Liver (tissue), 9 donors: ENCODE measurements around the gene NAE1. TPM values are rescaled to one million over a fixed set of nuclear protein-coding genes. Genes with fewer than 3 reads are reported as not detected.

Experiments
- DNase-seq: peaks from one replicate; pipeline ENCODE4 v3.0.0-alpha.2; 2017; ENCODE audit warnings: low spot score
- H3K27ac ChIP-seq, 2 donors: one replicate each; pipeline ENCODE4 v1.7.0; 2013; ENCODE audit warnings: inconsistent platforms in 2 of 2, low read length in 2 of 2, control low read depth in 1 of 2, low read depth in 1 of 2, mild to moderate bottlenecking in 1 of 2
- H3K27me3 ChIP-seq, 4 donors: one replicate each; pipeline versions ENCODE4 v1.6.1 to v1.7.0; 2013; ENCODE audit warnings: low read length in 3 of 4, inconsistent platforms in 1 of 4, mild to moderate bottlenecking in 1 of 4, moderate library complexity in 1 of 4; ENCODE audit not compliant: control insufficient read depth in 4 of 4, insufficient read depth in 4 of 4
- H3K36me3 ChIP-seq, 4 donors: one replicate each; pipeline versions ENCODE4 v1.6.1 to v1.7.0; 2013; ENCODE audit warnings: low read length in 3 of 4, mild to moderate bottlenecking in 3 of 4, low read depth in 1 of 4, moderate library complexity in 1 of 4; ENCODE audit not compliant: control insufficient read depth in 4 of 4, insufficient read depth in 3 of 4
- H3K4me1 ChIP-seq, 4 donors: one replicate each; pipeline versions ENCODE4 v1.6.1 to v1.7.0; 2013; ENCODE audit warnings: low read length in 3 of 4, mild to moderate bottlenecking in 3 of 4, moderate library complexity in 1 of 4; ENCODE audit not compliant: control insufficient read depth in 4 of 4, insufficient read depth in 4 of 4
- H3K4me3 ChIP-seq, 3 donors: one replicate each; pipeline versions ENCODE4 v1.6.1 to v1.7.0; 2013; ENCODE audit warnings: low read length in 3 of 3, control low read depth in 1 of 3, low read depth in 1 of 3, mild to moderate bottlenecking in 1 of 3
- H3K9ac ChIP-seq, 2 donors: one replicate each; pipeline ENCODE4 v1.7.0; 2013; ENCODE audit warnings: low read length in 2 of 2, mild to moderate bottlenecking in 2 of 2, moderate library complexity in 2 of 2, control low read depth in 1 of 2, low read depth in 1 of 2
- H3K9me3 ChIP-seq, 4 donors: one replicate each; pipeline versions ENCODE4 v1.6.1 to v1.7.0; 2013; ENCODE audit warnings: low read length in 3 of 4; ENCODE audit not compliant: control insufficient read depth in 4 of 4
- ATF3 ChIP-seq: IDR thresholded peaks from 2 replicates; pipeline ENCODE4 v1.6.1; 2016; ENCODE audit warnings: antibody characterized with exemption
- CTCF ChIP-seq: fragments of 150-350 bp; IDR thresholded peaks from 2 replicates; pipeline ENCODE4 v1.5.1; 2017; ENCODE audit warnings: improper control_type of control experiment, low read depth, low read length; ENCODE audit not compliant: missing input control
- FOXA1 ChIP-seq: IDR thresholded peaks from 2 replicates; pipeline ENCODE4 v1.6.1; 2016; ENCODE audit warnings: antibody characterized with exemption
- FOXA2 ChIP-seq: IDR thresholded peaks from 2 replicates; pipeline ENCODE4 v1.6.1; 2016; ENCODE audit warnings: antibody characterized with exemption
- HNF4A ChIP-seq, 2 donors: conservative IDR thresholded peaks; 2 replicates each; pipeline ENCODE4 v1.6.1; 2016; ENCODE audit warnings: antibody characterized with exemption in 2 of 2, mild to moderate bottlenecking in 2 of 2
- HNF4G ChIP-seq: IDR thresholded peaks from 2 replicates; pipeline ENCODE4 v1.6.1; 2016; ENCODE audit warnings: antibody characterized with exemption
- JUND ChIP-seq, 2 donors: IDR thresholded peaks; 2 replicates each; pipeline ENCODE4 v1.6.1; 2016; ENCODE audit warnings: antibody characterized with exemption in 2 of 2
- MAX ChIP-seq: IDR thresholded peaks from 2 replicates; pipeline ENCODE4 v1.6.1; 2016; ENCODE audit warnings: antibody characterized with exemption
- RAD21 ChIP-seq, 2 donors: IDR thresholded peaks; 2 replicates each; pipeline ENCODE4 v1.6.1; 2016; ENCODE audit warnings: antibody characterized with exemption in 2 of 2, mild to moderate bottlenecking in 2 of 2
- SP1 ChIP-seq: IDR thresholded peaks from 2 replicates; pipeline ENCODE4 v1.6.1; 2018; ENCODE audit warnings: antibody characterized with exemption, mild to moderate bottlenecking
- TAF1 ChIP-seq: conservative IDR thresholded peaks from 2 replicates; pipeline ENCODE4 v1.6.1; 2016; ENCODE audit warnings: antibody characterized with exemption, mild to moderate bottlenecking
- YY1 ChIP-seq: IDR thresholded peaks from 2 replicates; pipeline ENCODE4 v1.6.1; 2016; ENCODE audit warnings: antibody characterized with exemption, mild to moderate bottlenecking
- ZBTB33 ChIP-seq: IDR thresholded peaks from 2 replicates; pipeline ENCODE4 v1.6.1; 2016; ENCODE audit warnings: antibody characterized with exemption
- WGBS: extraction: QIAGEN DNeasy Blood & Tissue Kit; methylation state at CpG from one replicate; pipeline ENCODE4 v1.1.7; 2013; 5-methylcytosine and 5-hydroxymethylcytosine counted together
- polyA plus RNA-seq, 2 donors: library from polyadenylated mRNA; stranded (reverse) in 1 of 2; unstranded in 1 of 2; fragments of 200-250 nt in 1 of 2; fragments of >200 nt in 1 of 2; fragmentation: Nextera tagmentation in 1 of 2; extraction: Ambion mirVana in 1 of 2; gene quantifications; one replicate each; pipeline versions ENCODE4 v1.2.1 to v1.2.3, GENCODE V29; 2013 to 2015
- total RNA-seq, 2 donors: library from RNA; depleted of rRNA; stranded (reverse); fragments of >200 nt; gene quantifications; one replicate each; pipeline ENCODE4 v1.2.3, GENCODE V29; 2014
- donor health status: healthy.
- donor health status: healthy.
- donor health status: healthy.
- donor health status: healthy.
- donor health status: healthy.

NAE1 gene
- total and polyA plus RNA-seq, 4 donors: 12.3 to 26.4 (median 23.9) TPM

GRCh38 chr16:66840883-66841282, 10.1 kb upstream of the NAE1 start:
- Histone ChIP-seq H3K27me3 (peaks cover 2 to 5% (median 4%) of the 10 kb centered on the region in 4 donors), H3K4me1 (peaks cover 5 to 9% (median 8%) of the 10 kb centered on the region in 4 donors), H3K4me3 (no peak overlapping the region), H3K9me3 (no peaks in the 10 kb centered on the region), H3K27ac (no peak overlapping the region), H3K9ac (no peak overlapping the region), H3K36me3 (no peaks in the 10 kb centered on the region)
- no peak for TF ChIP-seq CTCF
- TF ChIP-seq FOXA2: no peak
- no peak for TF ChIP-seq HNF4G
- no peak for TF ChIP-seq RAD21 (IDR thresholded peaks at IDR 0.05)
- TF ChIP-seq HNF4A (conservative IDR thresholded peaks at IDR 0.05): no peak
- TF ChIP-seq ZBTB33: no peak
- no peak for TF ChIP-seq FOXA1
- no peak for TF ChIP-seq MAX
- TF ChIP-seq TAF1: no peak
- no peak for TF ChIP-seq YY1
- TF ChIP-seq JUND (IDR thresholded peaks at IDR 0.05): no peak
- 54% methylated on average over 3 of the region's 3 CpGs for WGBS
- DNase-seq: no peak

GRCh38 chr16:66834746-66835145, 4.0 kb upstream of the NAE1 start:
- no peak for TF ChIP-seq SP1
- TF ChIP-seq ZBTB33: no peak
- TF ChIP-seq ATF3: no peak
- no peak for TF ChIP-seq HNF4G
- Histone ChIP-seq H3K27ac (no peak overlapping the region), H3K4me1 (peaks cover 0 to 5% (median 3%) of the 10 kb centered on the region in 4 donors), H3K36me3 (no peaks in the 10 kb centered on the region), H3K9ac (no peak overlapping the region), H3K4me3 (no peak overlapping the region), H3K27me3 (no peaks in the 10 kb centered on the region), H3K9me3 (no peaks in the 10 kb centered on the region)
- no peak for DNase-seq
- 92% methylated on average over 5 of the region's 5 CpGs for WGBS
